MG63 (cell line): ENCODE results near the gene GAPDH. TPM values are rescaled to one million over a fixed set of nuclear protein-coding genes. Genes with fewer than 3 reads are reported as not detected.
"Not testable (repeated sequence)": the region's sequence is repeated elsewhere in the genome, so short reads cannot be mapped to it uniquely, and the experiment has no call there.

Experiments used
- DNase-seq: peaks from one replicate; pipeline ENCODE4 v3.0.0-alpha.2; 2020
- H3K27me3 ChIP-seq: fragments of 250-450 bp; sonication (Bioruptor Pico); 2 replicates; pipeline ENCODE4 v1.5.1; 2020; ENCODE audit warnings: mild to moderate bottlenecking, moderate library complexity
- H3K36me3 ChIP-seq: fragments of 250-450 bp; sonication (Bioruptor Pico); 2 replicates; pipeline ENCODE4 v1.5.1; 2020; ENCODE audit warnings: mild to moderate bottlenecking, moderate library complexity
- H3K4me3 ChIP-seq: fragments of 250-450 bp; sonication (Bioruptor Pico); 2 replicates; pipeline ENCODE4 v1.5.1; 2020; ENCODE audit warnings: mild to moderate bottlenecking, moderate library complexity
- H3K9me3 ChIP-seq: fragments of 250-450 bp; sonication (Bioruptor Pico); 2 replicates; pipeline ENCODE4 v1.5.1; 2020; ENCODE audit warnings: mild to moderate bottlenecking, moderate library complexity
- total RNA-seq: library from RNA; depleted of rRNA; stranded (reverse); fragments of >200 nt; shearing (Covaris generic); gene quantifications from 2 replicates; pipeline ENCODE4 v1.2.3, GENCODE V29; 2014; ENCODE audit warnings: low replicate concordance; rRNA removed

Gene GAPDH
- total RNA-seq = 4,502 and 8,561 TPM in 2 replicates

GRCh38 chr12:6533923-6534694 is at the start of gene GAPDH:
Gene GAPDH, plus strand, starts transcription at chr12:6534517. Its CDS starts 316 bp downstream, at chr12:6534833.
- H3K36me3 ChIP-seq = peaks cover 81% of the 10 kb centered on the region
- no peaks in the 10 kb centered on the region for H3K9me3 ChIP-seq
- no peaks in the 10 kb centered on the region for H3K27me3 ChIP-seq
- peak; percentile 97 for DNase-seq
- peak within 1 kb of the TSS; percentile 92 for H3K4me3 ChIP-seq

GRCh38 chr12:6488240-6488639 is 46.1 kb upstream of the GAPDH start:
- DNase-seq = no peak
- H3K27me3 ChIP-seq = no peaks in the 10 kb centered on the region
- no peaks in the 10 kb centered on the region for H3K9me3 ChIP-seq
- no peak overlapping the region for H3K4me3 ChIP-seq
- peaks cover 13% of the 10 kb centered on the region for H3K36me3 ChIP-seq

GRCh38 chr12:6489449-6489848 is 44.9 kb upstream of the GAPDH start:
- H3K27me3 ChIP-seq = no peaks in the 10 kb centered on the region

GRCh38 chr12:6490673-6491072 is 43.6 kb upstream of the GAPDH start:
- H3K36me3 ChIP-seq = peaks cover 23% of the 10 kb centered on the region
- not testable (repeated sequence) for H3K4me3 ChIP-seq, H3K9me3 ChIP-seq, H3K27me3 ChIP-seq, DNase-seq

More at GRCh38 chr12:6489449-6489848, 44.9 kb upstream of the GAPDH start:
- DNase-seq = no peak
- H3K9me3 ChIP-seq = no peaks in the 10 kb centered on the region
- peaks cover 13% of the 10 kb centered on the region for H3K36me3 ChIP-seq
- no peak overlapping the region for H3K4me3 ChIP-seq

- Histone ChIP-seq H3K9me3 (no peaks in the 10 kb centered on the region), H3K27me3 (no peaks in the 10 kb centered on the region), H3K36me3 (peaks cover 45% of the 10 kb centered on the region), H3K4me3 (peak within 1 kb of the TSS; percentile 75)
- peak; percentile 95 for DNase-seq
Observed at GRCh38 chr12:6492838-6493496, 41.4 kb upstream of the GAPDH start, which contains the start of gene MRPL51. Gene MRPL51, minus strand, starts transcription at chr12:6493262. Its CDS starts 126 bp downstream, at chr12:6493136.

GRCh38 chr12:6493497-6494257 is 40.6 kb upstream of the GAPDH start, which contains the start of gene NCAPD2:
Gene NCAPD2, plus strand, starts transcription at chr12:6494102. Its CDS starts 997 bp downstream, at chr12:6495099.
- H3K9me3 ChIP-seq = no peaks in the 10 kb centered on the region
- peak within 1 kb of the TSS; percentile 75 for H3K4me3 ChIP-seq
- peak; percentile 98 for DNase-seq
- no peaks in the 10 kb centered on the region for H3K27me3 ChIP-seq
- peaks cover 52% of the 10 kb centered on the region for H3K36me3 ChIP-seq

- Histone ChIP-seq H3K9me3 (no peaks in the 10 kb centered on the region), H3K36me3 (peaks cover 58% of the 10 kb centered on the region), H3K4me3 (peak overlapping the region; percentile 75), H3K27me3 (no peaks in the 10 kb centered on the region)
- DNase-seq = no peak
Observed at GRCh38 chr12:6494258-6494743, 40.0 kb upstream of the GAPDH start.

- H3K4me3 ChIP-seq = peak overlapping the region; percentile 75
- no peaks in the 10 kb centered on the region for H3K9me3 ChIP-seq
- H3K27me3 ChIP-seq = no peaks in the 10 kb centered on the region
- DNase-seq = no peak
- H3K36me3 ChIP-seq = peaks cover 65% of the 10 kb centered on the region
Observed at GRCh38 chr12:6494968-6495367, 39.3 kb upstream of the GAPDH start.

- DNase-seq, H3K27me3 ChIP-seq: not testable (repeated sequence)
Observed at GRCh38 chr12:6497291-6497690, 37.0 kb upstream of the GAPDH start.

GRCh38 chr12:6500466-6500865 is 33.9 kb upstream of the GAPDH start:
- no peak for DNase-seq
- H3K36me3 ChIP-seq = peaks cover 73% of the 10 kb centered on the region

More at GRCh38 chr12:6497291-6497690, 37.0 kb upstream of the GAPDH start:
- not testable (repeated sequence) for H3K9me3 ChIP-seq, H3K4me3 ChIP-seq
- H3K36me3 ChIP-seq = peaks cover 65% of the 10 kb centered on the region

GRCh38 chr12:6507102-6507998 is 27.0 kb upstream of the GAPDH start:
- no peak for DNase-seq
- H3K36me3 ChIP-seq = peaks cover 64% of the 10 kb centered on the region

More at GRCh38 chr12:6500466-6500865, 33.9 kb upstream of the GAPDH start:
- no peaks in the 10 kb centered on the region for H3K27me3 ChIP-seq
- H3K9me3 ChIP-seq = no peaks in the 10 kb centered on the region
- no peak overlapping the region for H3K4me3 ChIP-seq

GRCh38 chr12:6508087-6508486 is 26.2 kb upstream of the GAPDH start:
- DNase-seq = no peak
- Histone ChIP-seq H3K36me3 (peaks cover 70% of the 10 kb centered on the region), H3K4me3 (no peak overlapping the region), H3K27me3 (no peaks in the 10 kb centered on the region), H3K9me3 (no peaks in the 10 kb centered on the region)

More at GRCh38 chr12:6507102-6507998, 27.0 kb upstream of the GAPDH start:
- H3K27me3 ChIP-seq = no peaks in the 10 kb centered on the region
- H3K9me3 ChIP-seq = no peaks in the 10 kb centered on the region
- no peak overlapping the region for H3K4me3 ChIP-seq

GRCh38 chr12:6520186-6520585 is 14.1 kb upstream of the GAPDH start:
- H3K9me3 ChIP-seq = no peaks in the 10 kb centered on the region
- DNase-seq = no peak
- H3K36me3 ChIP-seq = peaks cover 88% of the 10 kb centered on the region
- no peaks in the 10 kb centered on the region for H3K27me3 ChIP-seq
- H3K4me3 ChIP-seq = no peak overlapping the region

- H3K4me3 ChIP-seq = no peak overlapping the region
- H3K9me3 ChIP-seq = no peaks in the 10 kb centered on the region
- no peaks in the 10 kb centered on the region for H3K27me3 ChIP-seq
- H3K36me3 ChIP-seq = peaks cover 90% of the 10 kb centered on the region
- DNase-seq = no peak
Observed at GRCh38 chr12:6522193-6522592, 12.1 kb upstream of the GAPDH start.

GRCh38 chr12:6523708-6524107 is 10.6 kb upstream of the GAPDH start:
- H3K4me3 ChIP-seq = no peak overlapping the region
- H3K36me3 ChIP-seq = peaks cover 92% of the 10 kb centered on the region
- no peaks in the 10 kb centered on the region for H3K27me3 ChIP-seq
- H3K9me3 ChIP-seq = no peaks in the 10 kb centered on the region
- DNase-seq = no peak

GRCh38 chr12:6524648-6525047 is 9.7 kb upstream of the GAPDH start:
- no peak overlapping the region for H3K4me3 ChIP-seq
- no peaks in the 10 kb centered on the region for H3K9me3 ChIP-seq
- peaks cover 93% of the 10 kb centered on the region for H3K36me3 ChIP-seq
- no peaks in the 10 kb centered on the region for H3K27me3 ChIP-seq
- no peak for DNase-seq
